DOHH2 (cell line): Measurements from ENCODE around the gene TLR5.

Experiments used
- H3F3A ChIP-seq: fragments of 200-600 bp; sonication (generic), shearing (Covaris generic); 2 replicates; pipeline ENCODE4 v1.6.0; 2016; ENCODE audit warnings: antibody characterized with exemption, mild to moderate bottlenecking; ENCODE audit not compliant: control insufficient read depth, insufficient read depth
- H3K27ac ChIP-seq: fragments of 200-600 bp; sonication (generic); 2 replicates; pipeline ENCODE4 v1.5.1; 2014; ENCODE audit warnings: low read depth, mild to moderate bottlenecking, low read length, moderate library complexity
- H3K27me3 ChIP-seq: fragments of 200-600 bp; sonication (generic); 2 replicates; pipeline ENCODE4 v1.6.1; 2014; ENCODE audit warnings: mild to moderate bottlenecking, low read length, mixed read lengths; ENCODE audit not compliant: control insufficient read depth
- H3K36me3 ChIP-seq: fragments of 200-600 bp; sonication (generic); 2 replicates; pipeline ENCODE4 v1.6.1; 2014; ENCODE audit warnings: mild to moderate bottlenecking, low read length, moderate library complexity, mixed read lengths; ENCODE audit not compliant: control insufficient read depth
- H3K4me1 ChIP-seq: fragments of 200-600 bp; sonication (generic); 2 replicates; pipeline ENCODE4 v1.6.1; 2014; ENCODE audit warnings: mild to moderate bottlenecking, low read length, mixed read lengths; ENCODE audit not compliant: control insufficient read depth
- H3K4me2 ChIP-seq: fragments of 200-600 bp; sonication (generic); 2 replicates; pipeline ENCODE4 v1.6.0; 2014; ENCODE audit warnings: mild to moderate bottlenecking, low read length, moderate library complexity
- H3K4me3 ChIP-seq: fragments of 200-600 bp; sonication (generic); 2 replicates; pipeline ENCODE4 v1.5.1; 2014; ENCODE audit warnings: mild to moderate bottlenecking, low read length, mixed read lengths
- H3K79me2 ChIP-seq: fragments of 200-600 bp; sonication (generic); 2 replicates; pipeline ENCODE4 v1.6.1; 2014; ENCODE audit warnings: mild to moderate bottlenecking, low read length, mixed read lengths; ENCODE audit not compliant: control insufficient read depth
- H3K9me2 ChIP-seq: fragments of 200-600 bp; sonication (generic); replicated peaks from 2 replicates; pipeline ENCODE4 v1.6.1; 2014; ENCODE audit warnings: mild to moderate bottlenecking, low read length, mixed read lengths; ENCODE audit not compliant: control insufficient read depth
- H3K9me3 ChIP-seq: fragments of 200-600 bp; sonication (generic); 2 replicates; pipeline ENCODE4 v1.6.1; 2014; ENCODE audit warnings: antibody characterized with exemption, low read length, mixed read lengths; ENCODE audit not compliant: control insufficient read depth, insufficient read depth
- H4K20me1 ChIP-seq: fragments of 200-600 bp; sonication (generic); 2 replicates; pipeline ENCODE4 v1.6.0; 2014; ENCODE audit warnings: low read depth, mild to moderate bottlenecking, antibody characterized with exemption, low read length, moderate library complexity; ENCODE audit not compliant: control insufficient read depth, insufficient read depth
- EZH2phosphoT487 ChIP-seq: fragments of 200-600 bp; sonication (generic); IDR thresholded peaks from 2 replicates; pipeline ENCODE4 v1.6.1; 2017; ENCODE audit warnings: borderline replicate concordance, mild to moderate bottlenecking, antibody characterized with exemption, low read length, moderate library complexity, mixed read lengths
- TF ChIP-seq, protein P1 (sequence below): fragments of 200-600 bp; sonication (generic); IDR thresholded peaks from one replicate; pipeline ENCODE4 v1.5.1; 2014; ENCODE audit warnings: antibody characterized with exemption, mild to moderate bottlenecking, low read depth, low read length; ENCODE audit not compliant: poor library complexity, severe bottlenecking

TLR5 gene

DNA sequence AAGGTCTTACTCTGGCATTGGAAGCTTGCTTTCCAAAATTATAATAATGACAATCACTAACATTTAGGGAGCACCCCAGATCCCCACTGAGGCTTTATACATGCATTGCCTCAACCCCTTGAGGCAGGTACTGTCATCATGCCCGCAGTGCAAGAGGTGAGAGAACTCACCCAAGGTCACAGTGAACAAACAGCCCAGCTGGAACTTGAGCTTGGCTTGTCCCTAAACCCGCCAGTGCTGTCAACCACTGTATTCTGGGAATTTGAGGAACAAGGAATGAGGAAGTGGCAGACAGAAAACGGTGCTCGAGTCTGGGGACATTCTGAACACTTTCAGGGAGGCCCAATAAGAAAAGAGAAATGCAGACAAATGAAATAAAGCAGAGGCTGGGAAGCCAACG lies 34.6 kb upstream of the TLR5 start:
- H3K4me3 ChIP-seq: no peak overlapping the region

DNA sequence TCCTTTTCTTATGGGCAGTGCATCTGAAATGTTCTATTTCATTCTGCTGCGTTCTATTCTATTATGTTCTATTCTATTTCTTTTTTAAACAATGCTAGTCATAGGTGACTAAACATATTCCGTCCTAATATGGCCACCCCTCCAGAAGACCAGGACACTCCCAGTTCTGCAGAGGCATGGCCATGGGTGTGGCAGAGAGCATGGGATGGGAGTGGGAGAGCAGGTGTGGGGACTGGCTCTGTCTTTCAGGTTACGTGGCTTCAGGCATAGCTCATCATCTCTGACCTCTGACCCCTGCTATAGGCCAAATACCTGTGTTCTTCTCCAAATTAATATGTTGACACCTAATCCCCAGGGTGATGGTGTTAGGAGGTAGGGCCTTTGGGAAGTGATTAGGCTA lies 33.4 kb upstream of the TLR5 start:
- Histone ChIP-seq H4K20me1 (no peaks in the 10 kb centered on the region), H3K9me2 (no peaks in the 10 kb centered on the region), H3K9me3 (no peaks in the 10 kb centered on the region), H3K4me1 (no peaks in the 10 kb centered on the region), H3K36me3 (no peaks in the 10 kb centered on the region), H3K79me2 (no peaks in the 10 kb centered on the region), H3K4me2 (no peak overlapping the region), H3K27ac (no peak overlapping the region), H3F3A (no peaks in the 10 kb centered on the region), H3K4me3 (no peak overlapping the region), H3K27me3 (0 out of 2 replicates have a peak, but pooled peaks cover 3% of the 10 kb centered on the region)
- TF ChIP-seq, protein P1, sequence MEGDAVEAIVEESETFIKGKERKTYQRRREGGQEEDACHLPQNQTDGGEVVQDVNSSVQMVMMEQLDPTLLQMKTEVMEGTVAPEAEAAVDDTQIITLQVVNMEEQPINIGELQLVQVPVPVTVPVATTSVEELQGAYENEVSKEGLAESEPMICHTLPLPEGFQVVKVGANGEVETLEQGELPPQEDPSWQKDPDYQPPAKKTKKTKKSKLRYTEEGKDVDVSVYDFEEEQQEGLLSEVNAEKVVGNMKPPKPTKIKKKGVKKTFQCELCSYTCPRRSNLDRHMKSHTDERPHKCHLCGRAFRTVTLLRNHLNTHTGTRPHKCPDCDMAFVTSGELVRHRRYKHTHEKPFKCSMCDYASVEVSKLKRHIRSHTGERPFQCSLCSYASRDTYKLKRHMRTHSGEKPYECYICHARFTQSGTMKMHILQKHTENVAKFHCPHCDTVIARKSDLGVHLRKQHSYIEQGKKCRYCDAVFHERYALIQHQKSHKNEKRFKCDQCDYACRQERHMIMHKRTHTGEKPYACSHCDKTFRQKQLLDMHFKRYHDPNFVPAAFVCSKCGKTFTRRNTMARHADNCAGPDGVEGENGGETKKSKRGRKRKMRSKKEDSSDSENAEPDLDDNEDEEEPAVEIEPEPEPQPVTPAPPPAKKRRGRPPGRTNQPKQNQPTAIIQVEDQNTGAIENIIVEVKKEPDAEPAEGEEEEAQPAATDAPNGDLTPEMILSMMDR: no peak
- TF ChIP-seq EZH2phosphoT487: no peak

More for the DNA sequence above, 34.6 kb upstream of the TLR5 start:
- Histone ChIP-seq H3K4me1 (no peaks in the 10 kb centered on the region), H3K27ac (no peak overlapping the region), H3K4me2 (no peak overlapping the region), H3K36me3 (no peaks in the 10 kb centered on the region), H3K27me3 (0 out of 2 replicates have a peak, but pooled peaks cover 3% of the 10 kb centered on the region), H3K9me2 (no peaks in the 10 kb centered on the region), H3K9me3 (no peaks in the 10 kb centered on the region), H3K79me2 (no peaks in the 10 kb centered on the region), H3F3A (no peaks in the 10 kb centered on the region), H4K20me1 (no peaks in the 10 kb centered on the region)
- TF ChIP-seq EZH2phosphoT487: no peak
- TF ChIP-seq, protein P1: no peak

GRCh38 chr1:223175633-223176032 lies 32.6 kb upstream of the TLR5 start:
- 0 out of 2 replicates have a peak, but pooled peaks cover 3% of the 10 kb centered on the region for H3K27me3 ChIP-seq
- no peak for TF ChIP-seq EZH2phosphoT487
- TF ChIP-seq, protein P1: no peak
- H3K9me2 ChIP-seq: no peaks in the 10 kb centered on the region
- no peaks in the 10 kb centered on the region for H3K79me2 ChIP-seq
- H3K36me3 ChIP-seq: no peaks in the 10 kb centered on the region
- H3K4me3 ChIP-seq: no peak overlapping the region
- H3K9me3 ChIP-seq: no peaks in the 10 kb centered on the region
- H4K20me1 ChIP-seq: no peaks in the 10 kb centered on the region
- no peak overlapping the region for H3K4me2 ChIP-seq
- no peaks in the 10 kb centered on the region for H3K4me1 ChIP-seq
- no peaks in the 10 kb centered on the region for H3F3A ChIP-seq
- H3K27ac ChIP-seq: no peak overlapping the region
